ENCODE results near the gene RPS6KA2.

RPS6KA2 gene

DNA sequence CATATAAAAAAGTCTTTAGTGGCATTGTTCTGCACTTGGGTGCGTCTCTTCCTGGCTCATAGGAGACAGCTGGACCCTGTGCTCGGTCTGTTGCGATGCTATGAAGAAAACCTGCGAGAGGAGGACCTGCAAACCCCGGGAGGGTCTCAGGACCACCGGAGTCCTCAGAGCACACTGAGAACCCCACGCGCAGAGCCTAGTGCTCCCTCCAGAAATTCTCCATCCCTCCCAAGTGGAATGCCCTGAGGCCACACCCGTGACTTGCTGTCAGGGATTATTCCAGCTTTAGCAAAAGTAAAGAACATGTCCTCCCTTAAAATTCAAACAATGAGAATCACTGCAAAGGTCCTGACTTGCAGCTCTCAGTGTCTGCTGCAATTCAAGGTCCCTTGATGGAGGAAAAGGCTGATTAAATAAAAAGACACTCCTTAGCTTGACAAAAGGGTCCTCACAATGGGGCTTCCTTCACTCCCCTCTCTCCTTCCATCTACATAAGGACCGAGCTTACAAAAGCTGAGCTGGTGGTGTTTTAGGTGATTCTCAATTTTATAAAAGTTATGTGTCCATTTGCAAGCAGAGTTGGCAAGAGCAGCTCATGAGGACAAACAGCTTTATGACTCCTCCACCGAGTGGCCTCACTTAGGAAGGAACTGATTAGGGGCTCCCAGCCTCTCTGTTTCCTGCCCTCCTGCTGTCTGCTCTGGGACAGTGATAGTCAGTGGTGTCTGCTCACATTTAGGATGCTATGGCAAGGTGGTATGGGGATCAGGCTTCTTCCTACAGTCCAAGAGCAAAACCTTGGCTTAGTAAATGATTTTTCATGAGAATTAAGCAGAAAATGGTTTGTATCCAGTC is 137.5 kb downstream of the RPS6KA2 start:
- no peaks in the 10 kb centered on the region for H3K27me3 ChIP-seq (ENCODE audit: insufficient read depth, poor library complexity, severe bottlenecking)
- TF ChIP-seq SPI1 (IDR thresholded peaks at IDR 0.05; ENCODE audit: borderline replicate concordance, low read depth): no peak
- TF ChIP-seq, protein P1, sequence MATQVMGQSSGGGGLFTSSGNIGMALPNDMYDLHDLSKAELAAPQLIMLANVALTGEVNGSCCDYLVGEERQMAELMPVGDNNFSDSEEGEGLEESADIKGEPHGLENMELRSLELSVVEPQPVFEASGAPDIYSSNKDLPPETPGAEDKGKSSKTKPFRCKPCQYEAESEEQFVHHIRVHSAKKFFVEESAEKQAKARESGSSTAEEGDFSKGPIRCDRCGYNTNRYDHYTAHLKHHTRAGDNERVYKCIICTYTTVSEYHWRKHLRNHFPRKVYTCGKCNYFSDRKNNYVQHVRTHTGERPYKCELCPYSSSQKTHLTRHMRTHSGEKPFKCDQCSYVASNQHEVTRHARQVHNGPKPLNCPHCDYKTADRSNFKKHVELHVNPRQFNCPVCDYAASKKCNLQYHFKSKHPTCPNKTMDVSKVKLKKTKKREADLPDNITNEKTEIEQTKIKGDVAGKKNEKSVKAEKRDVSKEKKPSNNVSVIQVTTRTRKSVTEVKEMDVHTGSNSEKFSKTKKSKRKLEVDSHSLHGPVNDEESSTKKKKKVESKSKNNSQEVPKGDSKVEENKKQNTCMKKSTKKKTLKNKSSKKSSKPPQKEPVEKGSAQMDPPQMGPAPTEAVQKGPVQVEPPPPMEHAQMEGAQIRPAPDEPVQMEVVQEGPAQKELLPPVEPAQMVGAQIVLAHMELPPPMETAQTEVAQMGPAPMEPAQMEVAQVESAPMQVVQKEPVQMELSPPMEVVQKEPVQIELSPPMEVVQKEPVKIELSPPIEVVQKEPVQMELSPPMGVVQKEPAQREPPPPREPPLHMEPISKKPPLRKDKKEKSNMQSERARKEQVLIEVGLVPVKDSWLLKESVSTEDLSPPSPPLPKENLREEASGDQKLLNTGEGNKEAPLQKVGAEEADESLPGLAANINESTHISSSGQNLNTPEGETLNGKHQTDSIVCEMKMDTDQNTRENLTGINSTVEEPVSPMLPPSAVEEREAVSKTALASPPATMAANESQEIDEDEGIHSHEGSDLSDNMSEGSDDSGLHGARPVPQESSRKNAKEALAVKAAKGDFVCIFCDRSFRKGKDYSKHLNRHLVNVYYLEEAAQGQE (IDR thresholded peaks at IDR 0.05; ENCODE audit: insufficient replicate concordance, low read depth): no peak
- TF ChIP-seq CTCF (IDR thresholded peaks at IDR 0.05; ENCODE audit: insufficient read depth, low read length): no peak
- no peak for TF ChIP-seq GABPA (IDR thresholded peaks at IDR 0.05; ENCODE audit: low read depth)
- no peak for TF ChIP-seq POLR2AphosphoS5 (IDR thresholded peaks at IDR 0.05; ENCODE audit: low read depth)
- DNase-seq (ENCODE audit: low read depth in 1 of 2, low spot score in 1 of 2): no peak
- no peak overlapping the region for H3K4me3 ChIP-seq (replicated peaks; ENCODE audit: insufficient read depth, low read length)
- no peak overlapping the region for H3K27ac ChIP-seq (replicated peaks)

- DNase-seq (ENCODE audit: low read depth in 1 of 2, low spot score in 1 of 2): no peak
- Histone ChIP-seq H3K27me3 (ENCODE audit: insufficient read depth, poor library complexity, severe bottlenecking) (no peaks in the 10 kb centered on the region), H3K27ac (replicated peaks) (peak overlapping the region; percentile 52), H3K4me3 (replicated peaks; ENCODE audit: insufficient read depth, low read length) (no peak overlapping the region)
- TF ChIP-seq CTCF (IDR thresholded peaks at IDR 0.05; ENCODE audit: insufficient read depth, low read length) (no peak), SPI1 (IDR thresholded peaks at IDR 0.05; ENCODE audit: borderline replicate concordance, low read depth) (no peak), GABPA (IDR thresholded peaks at IDR 0.05; ENCODE audit: low read depth) (no peak), POLR2AphosphoS5 (IDR thresholded peaks at IDR 0.05; ENCODE audit: low read depth) (no peak)
- TF ChIP-seq, protein P1 (IDR thresholded peaks at IDR 0.05; ENCODE audit: insufficient replicate concordance, low read depth): no peak
Observed at GRCh38 chr6:166488701-166489100, 138.3 kb downstream of the RPS6KA2 start.

GRCh38 chr6:166488076-166488685 is 138.9 kb downstream of the RPS6KA2 start:
- TF ChIP-seq GABPA (IDR thresholded peaks at IDR 0.05; ENCODE audit: low read depth) (peak; percentile 91), SPI1 (IDR thresholded peaks at IDR 0.05; ENCODE audit: borderline replicate concordance, low read depth) (no peak), POLR2AphosphoS5 (IDR thresholded peaks at IDR 0.05; ENCODE audit: low read depth) (peak; percentile 99), CTCF (IDR thresholded peaks at IDR 0.05; ENCODE audit: insufficient read depth, low read length) (no peak)
- TF ChIP-seq, protein P1 (IDR thresholded peaks at IDR 0.05; ENCODE audit: insufficient replicate concordance, low read depth): peak; percentile 55
- DNase-seq (ENCODE audit: low read depth in 1 of 2, low spot score in 1 of 2): peak; percentile 48 to 80
- peak overlapping the region; percentile 52 for H3K27ac ChIP-seq (replicated peaks)
- H3K4me3 ChIP-seq (replicated peaks; ENCODE audit: insufficient read depth, low read length): no peak overlapping the region
- no peaks in the 10 kb centered on the region for H3K27me3 ChIP-seq (ENCODE audit: insufficient read depth, poor library complexity, severe bottlenecking)

Measured in HL-60 (cell line).